IMR-90 (cell line): Measurements from ENCODE around the gene MACROD1. TPM values are rescaled to one million over a fixed set of nuclear protein-coding genes. Genes with fewer than 3 reads are reported as not detected.

Source experiments
- ATAC-seq: fragments of 200-7000 bp; cut with Tn5 transposase; 2 replicates; pipeline ENCODE4 v1.9.1; 2020; ENCODE audit warnings: low read depth, mild to moderate bottlenecking, moderate library complexity
- BruUV-seq: library from RNA; stranded (reverse); fragments of 400-500 nt; replicated peaks from 2 replicates; lab custom pipeline; 2021; lab: Mats Ljungman, UMichigan
- CTCF ChIA-PET: fragments of 300-600 bp; formaldehyde crosslinking; extraction: SDS; loops from one replicate; lab custom pipeline; 2021; ENCODE audit warnings: antibody characterized with exemption; lab: Yijun Ruan, JAX
- POLR2A ChIA-PET: fragments of 300-600 bp; sonication (Branson Sonifier 250); formaldehyde crosslinking; loops from one replicate; lab custom pipeline; 2022; ENCODE audit warnings: antibody characterized with exemption; ENCODE audit not compliant: unreplicated experiment; lab: Charles Lee
- DNase-seq: peaks from one replicate; pipeline ENCODE4 v3.0.0; 2013
- H2AFZ ChIP-seq: replicated peaks from 2 replicates; pipeline ENCODE3; 2013; ENCODE audit warnings: low read length, mild to moderate bottlenecking; ENCODE audit not compliant: poor library complexity
- H2AK5ac ChIP-seq: 2 replicates; pipeline ENCODE4 v1.6.1; 2013; ENCODE audit warnings: low read depth, low read length, inconsistent platforms
- H2AK9ac ChIP-seq: replicated peaks from 2 replicates; pipeline ENCODE3; 2013; ENCODE audit warnings: mild to moderate bottlenecking, low read depth, low read length, moderate library complexity; ENCODE audit not compliant: poor library complexity
- H2BK120ac ChIP-seq: 2 replicates; pipeline ENCODE4 v1.6.1; 2013; ENCODE audit warnings: low read depth, low read length, inconsistent platforms
- H2BK15ac ChIP-seq: 3 replicates; pipeline ENCODE4 v1.6.1; 2013; ENCODE audit warnings: low read depth, low read length, inconsistent platforms
- H2BK20ac ChIP-seq: 2 replicates; pipeline ENCODE4 v1.6.1; 2013; ENCODE audit warnings: low read depth, mild to moderate bottlenecking, inconsistent platforms, low read length, moderate library complexity
- H2BK5ac ChIP-seq: 2 replicates; pipeline ENCODE4 v1.6.1; 2013; ENCODE audit warnings: mild to moderate bottlenecking, low read depth, low read length, inconsistent platforms; ENCODE audit not compliant: poor library complexity, severe bottlenecking
- H3K14ac ChIP-seq: replicated peaks from 2 replicates; pipeline ENCODE4 v1.6.1; 2013; ENCODE audit warnings: low read depth, low read length, inconsistent platforms
- H3K18ac ChIP-seq: 2 replicates; pipeline ENCODE4 v1.6.1; 2013; ENCODE audit warnings: low read depth, low read length, control low read depth
- H3K23ac ChIP-seq: 2 replicates; pipeline ENCODE4 v1.6.1; 2013; ENCODE audit warnings: low read depth, low read length, inconsistent platforms
- H3K27ac ChIP-seq: 2 replicates; pipeline ENCODE4 v1.5.1; 2013; ENCODE audit warnings: mild to moderate bottlenecking, control low read depth, low read length; ENCODE audit not compliant: insufficient read depth
- H3K27me3 ChIP-seq: 2 replicates; pipeline ENCODE4 v1.6.1; 2013; ENCODE audit warnings: low read length; ENCODE audit not compliant: control insufficient read depth, insufficient read depth
- H3K36me3 ChIP-seq: 2 replicates; pipeline ENCODE4 v1.6.1; 2013; ENCODE audit warnings: low read length, mixed read lengths; ENCODE audit not compliant: control insufficient read depth, insufficient read depth
- H3K4ac ChIP-seq: 2 replicates; pipeline ENCODE4 v1.6.1; 2013; ENCODE audit warnings: low read depth, low read length, inconsistent platforms
- H3K4me1 ChIP-seq: 2 replicates; pipeline ENCODE4 v1.6.1; 2013; ENCODE audit warnings: low read length, mixed read lengths; ENCODE audit not compliant: control insufficient read depth, insufficient read depth
- H3K4me2 ChIP-seq: 2 replicates; pipeline ENCODE4 v1.6.1; 2013; ENCODE audit warnings: low read depth, mild to moderate bottlenecking, control low read depth, low read length, moderate library complexity
- H3K4me3 ChIP-seq: 2 replicates; pipeline ENCODE4 v1.5.1; 2013; ENCODE audit warnings: low read depth, mild to moderate bottlenecking, control low read depth, low read length, moderate library complexity; ENCODE audit not compliant: insufficient read depth
- H3K56ac ChIP-seq: 2 replicates; pipeline ENCODE4 v1.6.1; 2013; ENCODE audit warnings: low read length, inconsistent platforms; ENCODE audit not compliant: insufficient read depth; ENCODE audit errors: extremely low read depth
- H3K79me1 ChIP-seq, 2 experiments: 2 replicates each; pipeline ENCODE4 v1.6.1; 2013; ENCODE audit warnings: low read length in 2 of 2, inconsistent platforms in 1 of 2, low read depth in 1 of 2
- H3K9ac ChIP-seq: 2 replicates; pipeline ENCODE4 v1.6.1; 2013; ENCODE audit warnings: low read depth, low read length, control low read depth
- H3K9me1 ChIP-seq: 2 replicates; pipeline ENCODE4 v1.6.1; 2013; ENCODE audit warnings: low read length, inconsistent platforms; ENCODE audit not compliant: insufficient read depth
- H3K9me3 ChIP-seq: 2 replicates; pipeline ENCODE4 v1.6.1; 2013; ENCODE audit warnings: low read length; ENCODE audit not compliant: control insufficient read depth, insufficient read depth
- H4K20me1 ChIP-seq: 2 replicates; pipeline ENCODE4 v1.6.1; 2013; ENCODE audit warnings: low read length, inconsistent platforms; ENCODE audit not compliant: insufficient read depth
- H4K5ac ChIP-seq: 2 replicates; pipeline ENCODE4 v1.6.1; 2013; ENCODE audit warnings: mild to moderate bottlenecking, low read depth, low read length, control low read depth
- H4K8ac ChIP-seq, 2 experiments: 2 replicates each; pipeline ENCODE4 v1.6.1; 2013; ENCODE audit warnings: low read depth in 2 of 2, low read length in 2 of 2, control low read depth in 1 of 2, inconsistent platforms in 1 of 2
- H4K91ac ChIP-seq: 2 replicates; pipeline ENCODE4 v1.6.1; 2013; ENCODE audit warnings: low read depth, low read length, inconsistent platforms; ENCODE audit not compliant: insufficient read depth
- BHLHE40 ChIP-seq: fragments of 150-350 bp; IDR thresholded peaks from 2 replicates; pipeline ENCODE4 v1.6.1; 2016; ENCODE audit warnings: mild to moderate bottlenecking, low read depth, low read length
- CEBPB ChIP-seq: IDR thresholded peaks from 2 replicates; pipeline ENCODE4 v1.6.1; 2012; ENCODE audit warnings: low read depth, low read length, improper control_type of control experiment
- CHD1 ChIP-seq: IDR thresholded peaks from 2 replicates; pipeline ENCODE4 v1.6.1; 2012; ENCODE audit warnings: low read depth, low read length, improper control_type of control experiment
- FOS ChIP-seq: fragments of 150-350 bp; IDR thresholded peaks from 2 replicates; pipeline ENCODE4 v1.6.1; 2016; ENCODE audit warnings: low read depth, low read length
- MAFK ChIP-seq: IDR thresholded peaks from 2 replicates; pipeline ENCODE4 v1.6.1; 2012; ENCODE audit warnings: low read depth, low read length, improper control_type of control experiment
- MAZ ChIP-seq: IDR thresholded peaks from 2 replicates; pipeline ENCODE4 v1.6.1; 2012; ENCODE audit warnings: low read depth, mild to moderate bottlenecking, low read length, improper control_type of control experiment, moderate library complexity, borderline replicate concordance
- MXI1 ChIP-seq: IDR thresholded peaks from 2 replicates; pipeline ENCODE4 v1.6.1; 2012; ENCODE audit warnings: low read depth, mild to moderate bottlenecking, low read length, moderate library complexity, borderline replicate concordance
- NFE2L2 ChIP-seq: fragments of 150-350 bp; IDR thresholded peaks from 2 replicates; pipeline ENCODE4 v1.6.1; 2016; ENCODE audit warnings: low read depth, mild to moderate bottlenecking, low read length
- POLR2A ChIP-seq: IDR thresholded peaks from 2 replicates; pipeline ENCODE4 v1.6.1; 2012; ENCODE audit warnings: mild to moderate bottlenecking, low read depth, low read length
- RAD21 ChIP-seq: IDR thresholded peaks from 2 replicates; pipeline ENCODE4 v1.6.1; 2012; ENCODE audit warnings: low read length, improper control_type of control experiment
- RCOR1 ChIP-seq: IDR thresholded peaks from 2 replicates; pipeline ENCODE4 v1.6.1; 2012; ENCODE audit warnings: mild to moderate bottlenecking, low read length, improper control_type of control experiment; ENCODE audit not compliant: insufficient replicate concordance
- RFX5 ChIP-seq: IDR thresholded peaks from 2 replicates; pipeline ENCODE4 v1.8.0; 2012; ENCODE audit warnings: low read depth, mild to moderate bottlenecking, low read length, moderate library complexity
- SMC3 ChIP-seq: fragments of 150-350 bp; IDR thresholded peaks from 2 replicates; pipeline ENCODE4 v1.6.1; 2016; ENCODE audit warnings: low read depth, mild to moderate bottlenecking, antibody characterized with exemption, low read length, moderate library complexity
- USF2 ChIP-seq: fragments of 150-350 bp; IDR thresholded peaks from 2 replicates; pipeline ENCODE4 v1.6.1; 2017; ENCODE audit warnings: mild to moderate bottlenecking, antibody characterized with exemption, low read length, low read depth
- WGBS, 2 experiments: methylation state at CpG; one replicate each; pipeline versions ENCODE4 v1.1.5 to v1.1.7; 2013; ENCODE audit warnings: missing lambda C conversion rate in 2 of 2; ENCODE audit not compliant: insufficient read length in 1 of 2; ENCODE audit errors: extremely low coverage in 2 of 2; 5-methylcytosine and 5-hydroxymethylcytosine counted together
- dilution Hi-C: fragments of 300-500 bp; cut with HindIII; formaldehyde crosslinking; loops from one replicate; pipeline ENCODE4 v1.14.3; 2018; ENCODE audit warnings: low sequenced_read_pairs; ENCODE audit not compliant: unreplicated experiment
- in situ Hi-C: fragments of 300-500 bp; cut with MboI; formaldehyde crosslinking; loops from 3 replicates; pipeline ENCODE4 v1.14.3; 2019; ENCODE audit warnings: low sequenced_read_pairs, inconsistent platforms, mixed read lengths
- intact Hi-C: fragments of 100-400 bp; cut with micrococcal nuclease; formaldehyde crosslinking; loops from 2 replicates; pipeline ENCODE4 v1.10.0; 2022
- polyA plus RNA-seq, 3 experiments: library from polyadenylated mRNA; depleted of rRNA; stranded (reverse); fragments of >200 nt; gene quantifications; 2 replicates each; pipeline ENCODE4 v1.2.3, GENCODE V29; 2012; ENCODE audit warnings: low replicate concordance in 1 of 3
- total RNA-seq: library from RNA; depleted of rRNA; stranded (reverse); fragments of >200 nt; gene quantifications from 2 replicates; pipeline ENCODE4 v1.2.3, GENCODE V29; 2012
- TF ChIP-seq, protein P1 (sequence below): fragments of 150-350 bp; IDR thresholded peaks from 2 replicates; pipeline ENCODE4 v1.6.1; 2016; ENCODE audit warnings: low read depth, mild to moderate bottlenecking, low read length, moderate library complexity, borderline replicate concordance
- TF ChIP-seq, protein P2 (sequence below): conservative IDR thresholded peaks from 2 replicates; pipeline ENCODE4 v1.5.1; 2012; ENCODE audit warnings: mild to moderate bottlenecking, low read depth, low read length, improper control_type of control experiment

MACROD1 gene
- total and polyA plus RNA-seq, 2 of the 4 experiments (the other 2 are of a cell fraction) = 2.5 to 9.3 TPM

DNA sequence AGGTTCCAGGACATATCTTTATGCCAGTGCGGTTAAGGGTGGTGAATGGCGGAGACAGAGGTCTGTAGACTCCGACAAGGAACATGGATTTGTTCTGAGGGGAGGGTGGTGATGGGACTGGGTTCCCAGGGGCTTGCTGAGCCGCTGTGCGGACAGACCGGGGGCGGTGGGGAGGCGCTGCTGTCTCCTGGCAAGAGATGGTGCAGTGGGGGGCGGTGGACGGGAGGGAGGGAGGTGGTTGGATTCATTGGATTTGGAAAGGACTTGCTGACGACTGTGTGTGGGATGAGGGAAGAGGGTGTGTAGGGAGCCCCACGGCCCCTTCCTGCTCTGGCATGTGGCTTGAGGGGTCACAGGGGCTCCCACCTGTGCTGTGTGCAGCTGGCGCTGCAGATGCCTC is 87.0 kb downstream of the MACROD1 start:
- H3K23ac ChIP-seq = no peak overlapping the region
- H2BK120ac ChIP-seq = no peak overlapping the region
- ChIA-PET CTCF (no interaction called here), POLR2A (no interaction called here)
- H3K9me3 ChIP-seq = no peaks in the 10 kb centered on the region
- no peak overlapping the region for H3K4me2 ChIP-seq
- H3K56ac ChIP-seq = no peak overlapping the region
- H2AFZ ChIP-seq = no peak overlapping the region
- no peak overlapping the region for H3K4me3 ChIP-seq
- no peaks in the 10 kb centered on the region for H3K79me1 ChIP-seq
- peaks cover 5% of the 10 kb centered on the region; the same call in 1 of the 2 replicates for H3K4me1 ChIP-seq
- H3K14ac ChIP-seq = no peak overlapping the region
- H4K5ac ChIP-seq = no peak overlapping the region
- H3K27ac ChIP-seq = no peak overlapping the region
- intact Hi-C loops (no loop called here), in situ Hi-C loops (no loop called here), dilution Hi-C loops (no loop called here)
- peaks cover 5% of the 10 kb centered on the region; the same call in 1 of the 2 replicates for H3K27me3 ChIP-seq
- no peak overlapping the region for H4K91ac ChIP-seq
- TF ChIP-seq SMC3 (no peak), MXI1 (no peak), USF2 (no peak), RFX5 (no peak), POLR2A (no peak), CEBPB (no peak), RCOR1 (no peak), MAFK (no peak), BHLHE40 (no peak), FOS (no peak), RAD21 (no peak), CHD1 (no peak), MAZ (no peak), NFE2L2 (no peak)
- TF ChIP-seq, protein P1, sequence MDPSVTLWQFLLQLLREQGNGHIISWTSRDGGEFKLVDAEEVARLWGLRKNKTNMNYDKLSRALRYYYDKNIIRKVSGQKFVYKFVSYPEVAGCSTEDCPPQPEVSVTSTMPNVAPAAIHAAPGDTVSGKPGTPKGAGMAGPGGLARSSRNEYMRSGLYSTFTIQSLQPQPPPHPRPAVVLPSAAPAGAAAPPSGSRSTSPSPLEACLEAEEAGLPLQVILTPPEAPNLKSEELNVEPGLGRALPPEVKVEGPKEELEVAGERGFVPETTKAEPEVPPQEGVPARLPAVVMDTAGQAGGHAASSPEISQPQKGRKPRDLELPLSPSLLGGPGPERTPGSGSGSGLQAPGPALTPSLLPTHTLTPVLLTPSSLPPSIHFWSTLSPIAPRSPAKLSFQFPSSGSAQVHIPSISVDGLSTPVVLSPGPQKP = no peak
- TF ChIP-seq, protein P2, sequence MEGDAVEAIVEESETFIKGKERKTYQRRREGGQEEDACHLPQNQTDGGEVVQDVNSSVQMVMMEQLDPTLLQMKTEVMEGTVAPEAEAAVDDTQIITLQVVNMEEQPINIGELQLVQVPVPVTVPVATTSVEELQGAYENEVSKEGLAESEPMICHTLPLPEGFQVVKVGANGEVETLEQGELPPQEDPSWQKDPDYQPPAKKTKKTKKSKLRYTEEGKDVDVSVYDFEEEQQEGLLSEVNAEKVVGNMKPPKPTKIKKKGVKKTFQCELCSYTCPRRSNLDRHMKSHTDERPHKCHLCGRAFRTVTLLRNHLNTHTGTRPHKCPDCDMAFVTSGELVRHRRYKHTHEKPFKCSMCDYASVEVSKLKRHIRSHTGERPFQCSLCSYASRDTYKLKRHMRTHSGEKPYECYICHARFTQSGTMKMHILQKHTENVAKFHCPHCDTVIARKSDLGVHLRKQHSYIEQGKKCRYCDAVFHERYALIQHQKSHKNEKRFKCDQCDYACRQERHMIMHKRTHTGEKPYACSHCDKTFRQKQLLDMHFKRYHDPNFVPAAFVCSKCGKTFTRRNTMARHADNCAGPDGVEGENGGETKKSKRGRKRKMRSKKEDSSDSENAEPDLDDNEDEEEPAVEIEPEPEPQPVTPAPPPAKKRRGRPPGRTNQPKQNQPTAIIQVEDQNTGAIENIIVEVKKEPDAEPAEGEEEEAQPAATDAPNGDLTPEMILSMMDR = no peak
- no peak for ATAC-seq
- H3K4ac ChIP-seq = no peak overlapping the region
- no peaks in the 10 kb centered on the region for H3K36me3 ChIP-seq
- no peak overlapping the region for H3K18ac ChIP-seq
- peaks cover 3% of the 10 kb centered on the region; the same call in 1 of the 2 replicates for H3K9me1 ChIP-seq
- no peak overlapping the region for H4K8ac ChIP-seq
- H2BK15ac ChIP-seq = no peak overlapping the region
- H3K9ac ChIP-seq = no peak overlapping the region
- H4K20me1 ChIP-seq = peaks cover 12% of the 10 kb centered on the region
- no peak overlapping the region for H2BK5ac ChIP-seq
- no peak for DNase-seq
- H2AK9ac ChIP-seq = no peak overlapping the region
- no TSS peak for BruUV-seq
- WGBS, 2 experiments = 66% methylated on average over 10 of the region's 13 CpGs; no CpG with 5 or more reads in 1 of the 2 experiments
- H2AK5ac ChIP-seq = no peak overlapping the region
- H2BK20ac ChIP-seq = no peak overlapping the region
